H9 (cell line): ENCODE results near the gene SHBG. TPM values are rescaled to one million over a fixed set of nuclear protein-coding genes. Genes with fewer than 3 reads are reported as not detected.

ENCODE experiments used
- DNase-seq: peaks from one replicate; pipeline ENCODE4 v3.0.0-alpha.2; 2017
- H2AFZ ChIP-seq: one replicate; pipeline ENCODE4 v1.6.1; 2013; ENCODE audit warnings: mild to moderate bottlenecking, low read length, control low read depth, moderate library complexity
- H2AK5ac ChIP-seq: 2 replicates; pipeline ENCODE4 v1.6.1; 2013; ENCODE audit warnings: low read length, control low read depth, mixed read lengths; ENCODE audit not compliant: insufficient read length
- H2BK120ac ChIP-seq: one replicate; pipeline ENCODE4 v1.6.1; 2013; ENCODE audit warnings: low read depth, mild to moderate bottlenecking, low read length, control low read depth, inconsistent platforms; ENCODE audit not compliant: poor library complexity, severe bottlenecking
- H2BK12ac ChIP-seq: 2 replicates; pipeline ENCODE4 v1.6.1; 2013; ENCODE audit warnings: low read length, control low read depth, mixed read lengths, low read depth; ENCODE audit not compliant: insufficient read length
- H2BK15ac ChIP-seq: 2 replicates; pipeline ENCODE4 v1.6.1; 2013; ENCODE audit warnings: low read depth, low read length, control low read depth
- H2BK20ac ChIP-seq: one replicate; pipeline ENCODE4 v1.6.1; 2013; ENCODE audit warnings: low read depth, mild to moderate bottlenecking, low read length, control low read depth, inconsistent platforms; ENCODE audit not compliant: poor library complexity, severe bottlenecking
- H2BK5ac ChIP-seq: 2 replicates; pipeline ENCODE4 v1.6.1; 2013; ENCODE audit warnings: low read length, control low read depth, mixed read lengths; ENCODE audit not compliant: insufficient read length
- H3K14ac ChIP-seq: 2 replicates; pipeline ENCODE4 v1.6.1; 2013; ENCODE audit warnings: low read length, control low read depth; ENCODE audit not compliant: insufficient read depth
- H3K18ac ChIP-seq: 2 replicates; pipeline ENCODE4 v1.6.1; 2013; ENCODE audit warnings: low read depth, mild to moderate bottlenecking, mixed read lengths, low read length, control low read depth; ENCODE audit not compliant: insufficient read length
- H3K23ac ChIP-seq: 2 replicates; pipeline ENCODE4 v1.6.1; 2013; ENCODE audit warnings: low read length, control low read depth, mixed read lengths, low read depth; ENCODE audit not compliant: insufficient read length
- H3K23me2 ChIP-seq: 2 replicates; pipeline ENCODE4 v1.6.1; 2013; ENCODE audit warnings: low read depth, mild to moderate bottlenecking, mixed read lengths, low read length, control low read depth; ENCODE audit not compliant: insufficient read length, poor library complexity, severe bottlenecking
- H3K27ac ChIP-seq: 2 replicates; pipeline ENCODE4 v1.5.1; 2013; ENCODE audit warnings: low read length, control low read depth, mixed read lengths, low read depth; ENCODE audit not compliant: insufficient read length
- H3K27me3 ChIP-seq: 2 replicates; pipeline ENCODE4 v1.6.1; 2013; ENCODE audit warnings: low read length, control low read depth, inconsistent platforms; ENCODE audit not compliant: insufficient read depth
- H3K4ac ChIP-seq: 2 replicates; pipeline ENCODE4 v1.6.1; 2013; ENCODE audit warnings: low read depth, mild to moderate bottlenecking, control low read depth, inconsistent platforms, low read length, moderate library complexity
- H3K4me1 ChIP-seq: 2 replicates; pipeline ENCODE4 v1.6.1; 2013; ENCODE audit warnings: low read length, control low read depth, inconsistent platforms; ENCODE audit not compliant: insufficient read depth
- H3K4me2 ChIP-seq: 2 replicates; pipeline ENCODE4 v1.6.1; 2013; ENCODE audit warnings: low read length, control low read depth, mixed read lengths; ENCODE audit not compliant: insufficient read length, insufficient read depth
- H3K56ac ChIP-seq: 2 replicates; pipeline ENCODE4 v1.6.1; 2013; ENCODE audit warnings: low read depth, mild to moderate bottlenecking, mixed read lengths, low read length, control low read depth; ENCODE audit not compliant: insufficient read length
- H3K79me1 ChIP-seq: 2 replicates; pipeline ENCODE4 v1.6.1; 2013; ENCODE audit warnings: low read depth, mild to moderate bottlenecking, moderate library complexity, low read length, control low read depth, inconsistent platforms; ENCODE audit not compliant: insufficient read depth, poor library complexity, severe bottlenecking
- H3K79me2 ChIP-seq: 2 replicates; pipeline ENCODE4 v1.6.1; 2013; ENCODE audit warnings: low read length, control low read depth, inconsistent platforms; ENCODE audit not compliant: insufficient read depth
- H3K9ac ChIP-seq: 2 replicates; pipeline ENCODE4 v1.6.1; 2013; ENCODE audit warnings: low read length, control low read depth, mixed read lengths; ENCODE audit not compliant: insufficient read length; ENCODE audit errors: extremely low read depth
- H3K9me3 ChIP-seq: one replicate; pipeline ENCODE4 v1.6.1; 2013; ENCODE audit warnings: low read depth, low read length, inconsistent platforms; ENCODE audit not compliant: control insufficient read depth
- H3T11ph ChIP-seq: one replicate; pipeline ENCODE4 v1.6.1; 2013; ENCODE audit warnings: mild to moderate bottlenecking, low read length, control low read depth, inconsistent platforms
- H4K20me1 ChIP-seq: one replicate; pipeline ENCODE4 v1.6.1; 2013; ENCODE audit not compliant: control insufficient read depth, insufficient read length, insufficient read depth
- H4K5ac ChIP-seq: 2 replicates; pipeline ENCODE4 v1.6.1; 2013; ENCODE audit warnings: low read depth, mild to moderate bottlenecking, mixed read lengths, low read length, control low read depth; ENCODE audit not compliant: insufficient read length
- H4K8ac ChIP-seq: replicated peaks from 2 replicates; pipeline ENCODE4 v1.6.1; 2013; ENCODE audit warnings: low read length, control low read depth, mixed read lengths, low read depth; ENCODE audit not compliant: insufficient read length
- H4K91ac ChIP-seq: 2 replicates; pipeline ENCODE4 v1.6.1; 2013; ENCODE audit warnings: low read depth, mild to moderate bottlenecking, moderate library complexity, mixed read lengths, low read length, control low read depth; ENCODE audit not compliant: insufficient read length
- H3K27ac Mint-ChIP-seq, 3 experiments: 2 replicates in 2 of 3; 3 replicates in 1 of 3; pipeline ENCODE4 v1.8.0; 2020 to 2021; ENCODE audit warnings: mixed read lengths in 3 of 3, mild to moderate bottlenecking in 1 of 3, moderate library complexity in 1 of 3
- H3K27me3 Mint-ChIP-seq: 2 replicates; pipeline ENCODE4 v1.8.0; 2021; ENCODE audit warnings: low read depth, mild to moderate bottlenecking, moderate library complexity, mixed read lengths
- H3K36me3 Mint-ChIP-seq, 3 experiments: 2 replicates in 2 of 3; 3 replicates in 1 of 3; pipeline ENCODE4 v1.8.0; 2020 to 2021; ENCODE audit warnings: low read depth in 3 of 3, mixed read lengths in 3 of 3; ENCODE audit not compliant: insufficient read depth in 1 of 3
- H3K4me1 Mint-ChIP-seq, 2 experiments: 2 replicates each; pipeline ENCODE4 v1.8.0; 2020; ENCODE audit warnings: mixed read lengths in 2 of 2
- H3K4me3 Mint-ChIP-seq, 2 experiments: 2 replicates in 1 of 2; 3 replicates in 1 of 2; pipeline ENCODE4 v1.8.0; 2020 to 2021; ENCODE audit warnings: mild to moderate bottlenecking in 2 of 2, mixed read lengths in 2 of 2, moderate library complexity in 1 of 2
- H3K9me3 Mint-ChIP-seq, 2 experiments: 2 replicates in 1 of 2; 3 replicates in 1 of 2; pipeline ENCODE4 v1.8.0; 2020; ENCODE audit warnings: mild to moderate bottlenecking in 2 of 2, mixed read lengths in 2 of 2, moderate library complexity in 1 of 2
- CTCF ChIP-seq: fragments of 200-600 bp; sonication (generic); conservative IDR thresholded peaks from 3 replicates; pipeline ENCODE4 v1.8.0; 2021; ENCODE audit warnings: antibody characterized with exemption, mild to moderate bottlenecking
- WGBS: extraction: QIAGEN DNeasy Blood & Tissue Kit; methylation state at CpG from one replicate; pipeline ENCODE4 v1.1.7; 2013; ENCODE audit warnings: missing lambda C conversion rate, low lambda C conversion rate, mixed read lengths; ENCODE audit not compliant: insufficient read length; ENCODE audit errors: extremely low coverage; 5-methylcytosine and 5-hydroxymethylcytosine counted together
- total RNA-seq: library from RNA; stranded (reverse); gene quantifications from 2 replicates; pipeline ENCODE4 v1.2.1, GENCODE V29; 2021

Gene SHBG
- total RNA-seq, 1 experiment from 2014 or later = 1.6 TPM

GRCh38 chr17:7647018-7647417 is 17.1 kb downstream of the SHBG start:
- Histone ChIP-seq H2BK12ac (no peak overlapping the region), H3K79me1 (no peaks in the 10 kb centered on the region), H3K27me3 (peaks cover 5% of the 10 kb centered on the region), H4K5ac (no peak overlapping the region), H4K20me1 (no peaks in the 10 kb centered on the region), H2AK5ac (no peak overlapping the region), H2BK15ac (no peak overlapping the region), H4K91ac (no peak overlapping the region), H3K14ac (no peak overlapping the region), H2BK120ac (no peak overlapping the region), H4K8ac (no peak overlapping the region), H3K23me2 (peaks cover 14% of the 10 kb centered on the region), H2BK5ac (no peak overlapping the region), H3K56ac (no peak overlapping the region), H3K4ac (no peak overlapping the region), H3K9ac (no peak overlapping the region), H3K18ac (no peak overlapping the region), H3K4me2 (no peak overlapping the region), H3K4me1 (no peaks in the 10 kb centered on the region), H3K23ac (no peak overlapping the region), H3K27ac (no peak overlapping the region), H2AFZ (no peak overlapping the region), H3T11ph (no peak overlapping the region), H3K9me3 (no peaks in the 10 kb centered on the region), H2BK20ac (no peak overlapping the region), H3K79me2 (no peaks in the 10 kb centered on the region)
- H3K4me1 Mint-ChIP-seq = peaks cover 12 to 19% of the 10 kb centered on the region in 2 experiments
- peaks cover 44% of the 10 kb centered on the region for H3K27me3 Mint-ChIP-seq
- no peak overlapping the region for H3K27ac Mint-ChIP-seq
- no peak for DNase-seq
- peaks cover 0 to 3% of the 10 kb centered on the region in 2 experiments; a peak in 2 of 5 replicates for H3K9me3 Mint-ChIP-seq
- WGBS = no CpG with 5 or more reads among the region's 4 CpGs
- H3K36me3 Mint-ChIP-seq = no peaks in the 10 kb centered on the region; a peak in 1 of 7 replicates
- TF ChIP-seq CTCF = no peak
- H3K4me3 Mint-ChIP-seq = no peak overlapping the region
